ENCODE data around the gene SCPEP1. TPM values are rescaled to one million over a fixed set of nuclear protein-coding genes. Genes with fewer than 3 reads are reported as not detected.

The SCPEP1 gene
- total and polyA plus RNA-seq, 2 donors from 2014 or later, result 64.0 to 130 TPM

- TF ChIP-seq, protein P1, sequence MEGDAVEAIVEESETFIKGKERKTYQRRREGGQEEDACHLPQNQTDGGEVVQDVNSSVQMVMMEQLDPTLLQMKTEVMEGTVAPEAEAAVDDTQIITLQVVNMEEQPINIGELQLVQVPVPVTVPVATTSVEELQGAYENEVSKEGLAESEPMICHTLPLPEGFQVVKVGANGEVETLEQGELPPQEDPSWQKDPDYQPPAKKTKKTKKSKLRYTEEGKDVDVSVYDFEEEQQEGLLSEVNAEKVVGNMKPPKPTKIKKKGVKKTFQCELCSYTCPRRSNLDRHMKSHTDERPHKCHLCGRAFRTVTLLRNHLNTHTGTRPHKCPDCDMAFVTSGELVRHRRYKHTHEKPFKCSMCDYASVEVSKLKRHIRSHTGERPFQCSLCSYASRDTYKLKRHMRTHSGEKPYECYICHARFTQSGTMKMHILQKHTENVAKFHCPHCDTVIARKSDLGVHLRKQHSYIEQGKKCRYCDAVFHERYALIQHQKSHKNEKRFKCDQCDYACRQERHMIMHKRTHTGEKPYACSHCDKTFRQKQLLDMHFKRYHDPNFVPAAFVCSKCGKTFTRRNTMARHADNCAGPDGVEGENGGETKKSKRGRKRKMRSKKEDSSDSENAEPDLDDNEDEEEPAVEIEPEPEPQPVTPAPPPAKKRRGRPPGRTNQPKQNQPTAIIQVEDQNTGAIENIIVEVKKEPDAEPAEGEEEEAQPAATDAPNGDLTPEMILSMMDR (IDR thresholded peaks at IDR 0.05; ENCODE audit: borderline replicate concordance, extremely low read depth, insufficient read depth), result no peak
- Histone ChIP-seq H3K4me3 (ENCODE audit: low read length in 3 of 3) (peak overlapping the region in 2 of 3 donors; percentile 15 to 45), H3K36me3 (ENCODE audit: control insufficient read depth in 2 of 3, insufficient read depth in 3 of 3, low read length in 3 of 3) (no peaks in the 10 kb centered on the region), H3K9ac (ENCODE audit: low read length in 3 of 3) (peak overlapping the region in 1 of 3 donors; percentile 46), H3K27me3 (ENCODE audit: control insufficient read depth, insufficient read depth, low read length) (no peaks in the 10 kb centered on the region), H3K4me1 (ENCODE audit: control insufficient read depth in 2 of 3, insufficient read depth in 2 of 3, low read depth in 1 of 3, low read length in 3 of 3) (peaks cover 0 to 13% (median 10%) of the 10 kb centered on the region in 3 donors), H3K27ac (ENCODE audit: low read depth in 2 of 2, low read length in 2 of 2) (peak overlapping the region; percentile 69 to 87), H3K9me3 (ENCODE audit: control insufficient read depth in 2 of 3, insufficient read depth in 1 of 3, low read length in 3 of 3) (no peaks in the 10 kb centered on the region)
- intact Hi-C loops (cut with DNase I), result no loop called here
- DNase-seq (peak in 2 of 5 donors; percentile 35 to 43), FAIRE-seq (no peak)
Measured at GRCh38 chr17:57035971-57036481, 58.1 kb downstream of the SCPEP1 start.

- intact Hi-C loops (cut with DNase I), result no loop called here
- H3K27ac ChIP-seq (ENCODE audit: low read depth in 2 of 2, low read length in 2 of 2), result no peak overlapping the region
Measured at GRCh38 chr17:57037411-57037810, 59.5 kb downstream of the SCPEP1 start.

DNA sequence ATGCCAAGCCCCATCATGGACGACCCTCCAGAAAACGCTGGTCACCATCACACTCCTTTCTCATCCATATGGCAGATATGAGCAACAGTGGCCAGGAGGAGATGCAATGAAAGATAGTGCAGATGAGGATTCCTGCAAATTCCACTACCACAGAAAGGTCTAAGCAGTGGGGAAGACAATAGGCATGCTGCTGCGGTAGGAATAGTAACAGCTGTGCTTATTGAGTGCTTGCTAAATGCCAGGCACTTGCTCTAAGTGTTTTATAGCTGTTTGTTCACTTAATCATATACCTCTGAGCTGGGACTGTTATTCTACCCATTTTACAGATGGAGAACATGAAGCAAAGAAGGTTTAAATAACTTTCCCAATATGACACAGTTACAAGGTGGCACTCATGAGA is 60.6 kb downstream of the SCPEP1 start:
- no peak overlapping the region for H3K27ac ChIP-seq (ENCODE audit: low read depth in 2 of 2, low read length in 2 of 2)
- FAIRE-seq, result no peak
- no peak for DNase-seq

More at GRCh38 chr17:57037411-57037810, 59.5 kb downstream of the SCPEP1 start:
- DNase-seq (peak in 3 of 5 donors; percentile 32 to 48 (median 45)), FAIRE-seq (no peak)
- Histone ChIP-seq H3K4me3 (ENCODE audit: low read length in 3 of 3) (no peak overlapping the region), H3K9ac (ENCODE audit: low read length in 3 of 3) (no peak overlapping the region), H3K9me3 (ENCODE audit: control insufficient read depth in 2 of 3, insufficient read depth in 1 of 3, low read length in 3 of 3) (no peaks in the 10 kb centered on the region), H3K36me3 (ENCODE audit: control insufficient read depth in 2 of 3, insufficient read depth in 3 of 3, low read length in 3 of 3) (no peaks in the 10 kb centered on the region), H3K27me3 (ENCODE audit: control insufficient read depth, insufficient read depth, low read length) (no peaks in the 10 kb centered on the region), H3K4me1 (ENCODE audit: control insufficient read depth in 2 of 3, insufficient read depth in 2 of 3, low read depth in 1 of 3, low read length in 3 of 3) (peaks cover 0 to 13% (median 10%) of the 10 kb centered on the region in 3 donors)
- TF ChIP-seq, protein P1 (IDR thresholded peaks at IDR 0.05; ENCODE audit: borderline replicate concordance, extremely low read depth, insufficient read depth), result no peak

More for the DNA sequence above, 60.6 kb downstream of the SCPEP1 start:
- H3K4me1 ChIP-seq (ENCODE audit: control insufficient read depth in 2 of 3, insufficient read depth in 2 of 3, low read depth in 1 of 3, low read length in 3 of 3), result peaks cover 0 to 13% (median 10%) of the 10 kb centered on the region in 3 donors
- intact Hi-C loops (cut with DNase I), result no loop called here
- H3K27me3 ChIP-seq (ENCODE audit: control insufficient read depth, insufficient read depth, low read length), result no peaks in the 10 kb centered on the region
- TF ChIP-seq, protein P1 (IDR thresholded peaks at IDR 0.05; ENCODE audit: borderline replicate concordance, extremely low read depth, insufficient read depth), result no peak
- H3K9ac ChIP-seq (ENCODE audit: low read length in 3 of 3), result no peak overlapping the region
- no peaks in the 10 kb centered on the region for H3K9me3 ChIP-seq (ENCODE audit: control insufficient read depth in 2 of 3, insufficient read depth in 1 of 3, low read length in 3 of 3)
- no peaks in the 10 kb centered on the region for H3K36me3 ChIP-seq (ENCODE audit: control insufficient read depth in 2 of 3, insufficient read depth in 3 of 3, low read length in 3 of 3)
- H3K4me3 ChIP-seq (ENCODE audit: low read length in 3 of 3), result no peak overlapping the region
